GM19240 (cell line): ENCODE results near the gene MYOF.
"Not testable (repeated sequence)": the region's sequence is repeated elsewhere in the genome, so short reads cannot be mapped to it uniquely, and the experiment has no call there.

Source experiments
- DNase-seq: peaks from one replicate; pipeline ENCODE4 v3.0.0; 2011; ENCODE audit warnings: low spot score; ENCODE audit not compliant: insufficient read length

MYOF gene

DNA sequence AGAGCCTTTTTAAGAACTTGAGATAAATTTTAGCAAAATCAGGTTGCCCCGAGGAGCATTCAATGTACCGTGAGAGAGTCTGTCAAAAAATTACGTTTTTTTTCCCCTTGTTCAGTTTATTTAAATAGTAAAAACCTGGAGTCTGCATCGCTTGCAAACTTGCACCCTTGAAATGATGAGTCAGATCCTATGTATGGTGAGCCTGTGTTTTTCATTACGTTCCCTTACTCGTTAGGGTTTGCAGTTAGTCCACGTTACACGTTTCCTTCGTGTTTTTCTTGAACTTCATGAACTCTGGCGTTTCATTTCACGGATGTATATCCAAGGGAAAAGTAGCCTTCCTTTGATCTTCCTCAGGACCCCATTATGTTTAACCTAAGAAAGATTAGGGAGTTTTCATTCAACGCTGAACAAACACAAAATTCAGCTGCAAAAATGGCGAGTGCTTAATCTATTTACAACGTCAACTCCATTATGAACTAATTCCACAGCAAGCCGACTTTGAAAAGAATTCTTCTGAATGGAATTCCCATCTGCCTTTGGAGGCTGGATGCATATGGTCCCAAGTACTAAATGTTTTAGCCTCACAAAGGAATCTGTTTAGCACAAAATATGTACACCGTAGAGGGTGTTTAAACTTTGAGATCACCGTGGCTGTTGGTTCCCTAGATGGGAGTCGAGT is 182.4 kb downstream of the MYOF start:
- no peak for DNase-seq

- DNase-seq, result no peak
Measured at GRCh38 chr10:93299195-93299594, 182.9 kb downstream of the MYOF start.

DNA sequence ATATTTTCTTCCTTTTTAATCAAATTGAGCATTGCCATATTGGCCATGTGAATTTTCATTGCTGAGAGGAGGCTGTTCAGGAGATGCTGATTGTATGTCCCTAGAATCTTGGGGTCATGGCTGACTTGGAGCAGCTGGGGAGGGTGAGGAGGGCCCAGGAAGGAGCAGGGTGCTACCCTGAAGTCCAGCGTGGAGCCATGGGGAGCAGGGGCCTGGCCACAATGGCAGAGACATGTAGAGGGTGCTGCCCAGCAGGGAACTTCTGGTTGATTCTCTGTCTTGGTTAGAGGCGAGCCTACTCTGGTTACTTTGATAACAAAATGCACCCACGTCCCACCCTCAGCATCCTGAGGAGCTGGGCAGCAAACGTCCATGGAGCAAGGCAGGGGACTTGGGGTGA is 186.0 kb downstream of the MYOF start:
- no peak for DNase-seq

DNA sequence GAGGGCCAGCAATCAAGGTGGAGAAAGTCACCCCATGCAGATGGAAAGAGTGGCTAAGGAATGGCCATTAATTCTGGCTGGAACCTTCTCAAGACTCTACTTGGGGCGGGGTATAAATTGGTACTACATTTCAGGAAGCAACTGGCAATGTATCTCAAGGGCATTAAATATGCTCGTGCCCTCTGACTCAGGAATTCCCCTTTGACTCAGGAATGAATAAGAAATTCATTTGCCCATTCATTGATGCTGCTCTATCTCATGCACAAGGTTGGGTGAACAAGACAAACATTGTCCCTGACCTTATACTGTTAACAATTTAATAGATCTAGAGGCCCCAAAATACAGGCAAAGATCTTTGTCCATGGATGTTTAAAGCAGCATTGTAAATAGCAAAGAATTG is 188.1 kb downstream of the MYOF start:
- DNase-seq, result no peak

DNA sequence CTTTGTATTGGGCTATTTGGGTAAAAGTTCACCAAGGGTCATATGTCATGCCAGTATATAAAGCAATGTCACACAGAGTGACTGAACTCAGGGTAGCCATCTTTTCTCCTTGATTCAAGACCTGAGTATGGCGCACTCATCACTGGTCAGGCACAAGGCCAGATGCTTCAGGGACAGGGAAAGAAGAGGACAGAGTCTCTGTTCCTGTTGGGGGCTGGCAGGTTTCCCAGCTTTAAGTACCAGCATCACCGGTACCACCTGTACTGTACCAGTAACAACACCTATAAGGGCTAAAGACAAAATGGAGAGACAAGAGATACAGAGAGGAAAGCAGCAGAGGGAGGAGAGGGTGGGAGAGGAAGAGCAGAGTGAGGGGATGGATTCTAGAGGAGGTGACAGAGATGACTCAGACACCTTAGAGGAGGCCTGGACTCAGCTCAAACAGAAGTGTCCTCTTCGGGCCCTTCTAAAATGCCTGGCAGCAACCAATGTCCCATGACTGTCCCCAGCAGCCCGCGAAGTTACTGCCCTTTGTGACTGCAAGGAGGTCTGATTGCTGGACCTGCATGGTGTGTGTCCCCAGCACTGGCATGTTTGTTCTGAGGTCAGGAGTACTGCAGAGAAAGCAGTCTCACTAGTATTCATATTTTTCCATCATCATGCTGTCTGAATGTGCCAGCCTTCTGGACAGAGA is 191.3 kb downstream of the MYOF start:
- no peak for DNase-seq

DNA sequence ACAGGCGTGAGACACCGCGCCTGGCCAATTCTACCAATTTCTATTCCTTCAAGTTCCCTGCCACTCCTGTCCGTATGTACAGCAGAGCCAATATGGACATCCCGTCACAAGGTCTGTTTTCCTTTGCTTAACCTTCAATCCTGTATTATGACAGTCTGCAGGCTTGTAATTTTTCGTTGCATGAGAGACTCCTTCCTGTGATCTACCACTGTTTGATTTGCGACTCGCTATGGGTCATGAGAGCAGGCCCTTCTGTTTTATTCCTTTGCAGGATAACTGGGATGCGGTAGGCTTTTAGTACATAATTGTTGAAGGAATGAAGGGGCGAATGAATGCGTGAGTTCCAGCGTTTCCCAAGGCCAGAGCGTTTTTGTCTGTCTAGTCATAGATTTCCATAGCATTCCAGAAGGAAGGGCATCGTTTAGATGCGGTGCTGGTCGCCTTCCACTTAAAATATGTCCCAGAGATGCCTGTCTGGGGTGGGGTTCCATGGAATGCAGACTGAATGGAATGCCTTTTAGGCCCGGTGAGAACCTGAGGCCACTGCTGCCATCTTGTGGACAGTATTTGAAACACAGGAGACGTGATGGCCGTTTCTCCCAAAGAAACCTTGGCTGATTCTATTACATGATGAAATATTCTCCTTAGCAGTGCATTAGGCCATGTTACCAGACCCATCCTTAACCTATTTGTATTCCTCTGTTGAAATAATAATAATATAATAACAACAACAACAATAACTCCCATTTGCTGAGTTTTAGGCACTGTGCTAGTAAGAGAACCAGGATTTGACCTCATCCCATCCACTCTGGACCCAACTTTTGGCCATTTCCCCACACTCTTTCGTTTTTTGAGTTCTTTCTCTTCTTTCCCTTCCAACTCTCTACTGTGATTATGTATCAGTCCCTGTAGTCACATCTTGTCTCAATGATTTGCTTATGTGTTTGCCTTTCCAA is 193.2 kb downstream of the MYOF start:
- DNase-seq, result peak; percentile 63

- DNase-seq, result no peak
Measured at GRCh38 chr10:93287775-93288174, 194.4 kb downstream of the MYOF start.

GRCh38 chr10:93284246-93284645 is 197.9 kb downstream of the MYOF start:
- DNase-seq, result not testable (repeated sequence)

- DNase-seq, result no peak
Measured at GRCh38 chr10:93281367-93281720, 200.8 kb downstream of the MYOF start.

GRCh38 chr10:93280699-93281366 is 201.3 kb downstream of the MYOF start:
- DNase-seq, result no peak

DNA sequence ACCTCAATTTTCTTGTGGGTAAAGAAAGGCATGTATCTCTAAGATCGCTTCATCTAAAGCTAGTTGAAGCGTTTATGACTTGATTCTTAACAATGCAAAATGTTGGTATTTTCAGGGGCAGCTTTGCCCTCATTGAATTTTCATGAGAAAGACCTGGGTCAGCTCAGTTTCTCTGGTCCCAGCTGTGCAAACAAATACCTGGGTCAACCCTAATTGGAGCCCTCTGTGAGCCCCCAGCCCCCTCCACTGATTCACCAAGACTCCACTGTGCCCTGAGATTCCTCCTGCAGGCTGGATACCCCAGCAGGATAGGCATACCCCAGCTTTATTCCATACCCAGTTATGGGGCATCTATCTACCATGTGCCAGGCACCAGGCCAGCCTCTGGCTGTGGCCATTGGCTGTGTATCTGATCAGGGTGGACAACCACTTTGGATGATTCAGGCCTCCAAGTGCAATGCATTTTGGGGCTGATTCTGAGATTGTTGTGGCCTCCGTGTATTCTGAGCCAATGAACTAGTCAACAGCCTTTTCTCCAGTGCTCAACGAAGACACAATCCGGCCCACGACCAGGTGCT is 201.9 kb downstream of the MYOF start:
- DNase-seq, result no peak

DNA sequence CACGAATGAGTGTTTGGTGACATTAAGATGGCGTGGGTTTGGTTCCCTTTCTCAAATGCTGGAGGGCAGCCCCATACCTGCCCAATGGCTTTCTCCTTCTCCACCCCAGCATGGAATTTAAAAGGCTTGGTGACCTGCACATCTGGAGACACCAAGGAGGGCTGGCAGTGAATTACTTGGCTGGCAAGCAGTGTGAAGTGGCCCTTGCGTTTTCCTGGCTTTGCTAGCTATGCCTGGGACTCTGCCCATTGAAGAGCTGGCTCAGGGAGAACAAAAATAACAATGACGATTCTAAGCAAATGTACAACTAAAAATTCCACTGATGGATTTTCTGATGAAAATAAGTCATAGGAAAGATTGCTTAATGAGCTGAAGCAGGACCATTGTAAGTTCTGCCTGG is 204.8 kb downstream of the MYOF start:
- DNase-seq, result no peak

DNA sequence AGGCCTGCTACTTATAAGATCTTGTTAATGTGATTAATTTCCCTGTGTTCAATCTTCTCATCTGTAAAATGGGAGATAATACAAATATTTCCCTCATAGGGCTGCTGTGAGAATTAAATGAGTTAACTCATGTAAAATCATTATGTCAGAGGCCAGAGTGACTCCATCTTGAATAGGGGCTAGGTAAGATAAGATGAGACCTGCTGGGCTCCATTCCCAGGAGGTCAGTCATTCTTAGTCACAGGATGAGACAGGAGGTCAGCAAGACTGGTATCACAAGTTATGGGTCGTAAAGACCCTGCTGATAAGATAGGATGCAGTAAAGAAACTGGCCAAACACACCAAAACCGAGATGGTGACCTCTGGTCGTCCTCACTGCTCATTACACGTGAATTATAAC is 207.7 kb downstream of the MYOF start:
- no peak for DNase-seq

DNA sequence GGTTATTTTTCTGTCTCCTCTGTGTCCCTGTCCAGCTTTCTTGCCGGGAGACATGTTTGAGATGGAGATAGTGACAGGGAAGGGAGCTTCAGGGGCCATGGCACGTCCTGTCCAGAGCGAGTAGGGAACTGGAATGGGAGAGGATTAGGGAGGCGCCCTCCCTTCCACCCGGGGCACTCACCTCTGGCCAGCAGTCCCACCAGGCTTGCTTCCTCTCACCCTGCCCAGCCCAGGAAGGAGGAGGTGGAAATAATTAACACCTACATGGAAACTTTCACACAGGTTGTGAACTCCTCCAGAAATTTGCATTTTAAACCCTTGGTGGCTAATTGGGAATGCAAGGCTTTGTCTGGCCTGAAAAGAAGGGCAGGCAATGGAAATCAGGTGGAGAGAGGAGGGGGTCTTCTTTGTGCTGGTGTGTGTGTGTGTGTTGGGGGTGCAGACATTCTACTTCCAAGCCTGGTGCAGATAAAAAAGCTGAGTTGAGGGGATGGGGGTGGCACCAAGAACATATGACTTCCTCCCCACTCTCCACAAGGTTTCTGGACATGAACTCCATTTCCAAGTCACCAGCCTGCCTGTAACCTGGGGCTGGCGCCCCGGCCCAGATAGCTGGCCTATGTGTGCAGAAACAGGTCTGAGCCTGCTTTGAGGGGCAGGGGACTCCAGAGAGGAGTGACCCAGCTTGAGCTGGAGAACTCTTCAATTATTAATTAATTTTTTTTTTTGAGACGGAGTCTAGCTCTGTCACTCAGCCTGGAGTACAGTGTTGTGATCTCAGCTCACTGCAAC is 209.1 kb downstream of the MYOF start:
- DNase-seq, result no peak

DNA sequence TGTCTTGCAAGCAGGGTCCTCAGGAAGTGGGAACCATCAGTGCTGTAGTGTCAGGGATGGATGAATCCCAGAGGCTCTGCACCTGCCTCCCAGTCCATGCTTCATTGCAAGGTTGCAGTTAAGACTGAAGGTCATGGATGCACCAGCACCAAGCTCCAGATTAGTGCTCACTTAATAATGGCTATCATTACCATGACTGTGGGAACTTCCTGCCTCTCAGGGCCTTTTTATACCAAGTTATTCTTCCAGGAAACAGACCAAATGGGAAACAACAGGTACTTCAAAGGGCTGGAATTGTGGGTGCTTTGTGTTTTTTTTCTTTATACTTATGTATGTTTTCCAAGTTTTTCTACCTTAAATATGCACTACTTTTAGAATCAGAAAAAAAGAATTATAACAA is 210.8 kb downstream of the MYOF start:
- no peak for DNase-seq

- DNase-seq, result no peak
Measured at GRCh38 chr10:93269281-93269680, 212.9 kb downstream of the MYOF start.

- no peak for DNase-seq
Measured at GRCh38 chr10:93268021-93268420, 214.1 kb downstream of the MYOF start.

- peak; percentile 63 for DNase-seq
Measured at GRCh38 chr10:93267521-93267920, 214.6 kb downstream of the MYOF start.

- no peak for DNase-seq
Measured at GRCh38 chr10:93266858-93267257, 215.3 kb downstream of the MYOF start.

DNA sequence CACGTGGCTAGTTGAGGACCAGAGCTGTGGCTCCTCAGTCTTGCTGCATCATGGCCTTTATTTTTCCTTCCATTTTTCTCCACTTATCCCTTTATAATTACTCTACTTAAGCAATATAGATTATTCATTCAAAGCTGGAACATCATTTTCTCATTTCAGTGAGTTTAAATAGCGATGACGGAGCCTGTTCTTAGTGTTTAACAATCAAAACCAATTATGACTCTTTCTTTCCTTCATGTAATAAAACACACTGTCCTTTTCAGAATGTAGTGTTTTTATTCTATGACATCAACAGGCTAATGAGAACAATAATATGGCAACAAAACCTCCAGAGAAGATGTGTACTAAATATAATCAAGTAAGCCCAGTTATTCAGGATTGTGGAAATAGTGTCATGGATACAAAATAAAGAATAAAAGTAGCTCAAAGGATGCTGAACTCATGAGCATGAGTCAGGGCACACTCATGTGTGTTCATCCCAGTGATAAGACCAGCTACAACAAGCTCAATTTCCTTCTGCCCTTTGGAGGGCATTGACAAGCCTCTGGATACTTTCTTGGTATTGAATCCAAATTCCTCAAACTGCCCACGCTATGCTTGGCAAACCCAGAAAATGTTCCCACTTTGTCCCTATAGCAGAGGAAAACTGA is 220.0 kb downstream of the MYOF start:
- DNase-seq, result no peak
